K562 (cell line): ENCODE measurements around the gene C1QBP. TPM values are rescaled to one million over a fixed set of nuclear protein-coding genes. Genes with fewer than 3 reads are reported as not detected.

Experiments
- ATF7 ChIP-seq: fragments of 450-650 bp; IDR thresholded peaks from 2 replicates; pipeline ENCODE4 v1.7.1; 2014; ENCODE audit warnings: mild to moderate bottlenecking, moderate library complexity
- BCL6 ChIP-seq: fragments of 250-450 bp; sonication (Bioruptor Pico); IDR thresholded peaks from 2 replicates; pipeline ENCODE4 v1.4.0; 2020
- CHD2 ChIP-seq: IDR thresholded peaks from 2 replicates; pipeline ENCODE4 v1.6.1; 2011; ENCODE audit warnings: low read depth, low read length
- CREB1 ChIP-seq, 2 experiments: sonication (generic) in 1 of 2; formaldehyde crosslinking in 1 of 2; IDR thresholded peaks; 2 replicates each; pipeline versions ENCODE4 v1.6.1 to v1.8.0; 2012 to 2022; ENCODE audit warnings: inconsistent platforms in 1 of 2, mild to moderate bottlenecking in 1 of 2, missing genetic modification reagents in 1 of 2, moderate library complexity in 1 of 2
- GTF2A2 ChIP-seq: IDR thresholded peaks from 2 replicates; pipeline ENCODE4 v1.6.1; 2016; ENCODE audit warnings: mild to moderate bottlenecking, missing genetic modification characterization, missing compliant biosample characterization
- GTF2E2 ChIP-seq: fragments of 200-800 bp; sonication (Bioruptor generic); IDR thresholded peaks from 2 replicates; pipeline ENCODE4 v1.6.1; 2016; ENCODE audit warnings: missing genetic modification characterization, missing compliant biosample characterization
- PRDM10 ChIP-seq: fragments of 450-650 bp; IDR thresholded peaks from 2 replicates; pipeline ENCODE4 v1.6.1; 2018; ENCODE audit not compliant: partially characterized antibody
- PRMT5 ChIP-seq: sonication (generic); formaldehyde crosslinking; IDR thresholded peaks from 2 replicates; pipeline ENCODE4 v1.5.0; 2020; ENCODE audit warnings: missing genetic modification reagents
- TRIM24 ChIP-seq, 2 experiments: fragments of 450-650 bp; IDR thresholded peaks; 2 replicates each; pipeline ENCODE4 v1.6.1; 2016
- VEZF1 ChIP-seq: fragments of 200-800 bp; sonication (Bioruptor generic); IDR thresholded peaks from 2 replicates; pipeline ENCODE4 v1.6.1; 2017; ENCODE audit warnings: missing genetic modification characterization, missing compliant biosample characterization
- WHSC1 ChIP-seq: IDR thresholded peaks from one replicate; pipeline ENCODE4 v1.6.1; 2012; ENCODE audit warnings: low read length, control low read depth, inconsistent platforms
- ZNF217 ChIP-seq: sonication (generic); formaldehyde crosslinking; IDR thresholded peaks from 2 replicates; pipeline ENCODE4 v1.8.0; 2022; ENCODE audit warnings: mild to moderate bottlenecking, missing genetic modification reagents
- ZNF586 ChIP-seq: fragments of 450-650 bp; formaldehyde crosslinking; conservative IDR thresholded peaks from 2 replicates; pipeline ENCODE4 v1.4.0; 2020; ENCODE audit warnings: mild to moderate bottlenecking, moderate library complexity
- polyA plus RNA-seq, 8 experiments: library from polyadenylated mRNA; depleted of rRNA in 4 of 8; stranded (reverse) in 5 of 8; unstranded in 3 of 8; fragments of >200 nt; fragmentation: Nextera tagmentation in 2 of 8; fragmentation: Illumina TruSeq in 1 of 8; extraction: Ambion mirVana in 2 of 8; extraction: Trizol in 1 of 8; gene quantifications; 2 replicates each; pipeline versions ENCODE4 v1.2.1 to v1.2.3, GENCODE V29; 2011 to 2014; ENCODE audit warnings: inconsistent platforms in 1 of 8, missing spikeins in 1 of 8
- total RNA-seq, 7 experiments: library from RNA; depleted of rRNA in 6 of 7; stranded (reverse); fragments of >200 nt in 6 of 7; fragmentation: Illumina TruSeq in 2 of 7; extraction: Trizol in 2 of 7; gene quantifications; 2 replicates each; pipeline versions ENCODE4 v1.2.1 to v1.2.3, GENCODE V29; 2011 to 2021; ENCODE audit warnings: low replicate concordance in 1 of 7
- TF ChIP-seq, protein P1 (sequence below), 2 experiments: fragments of 450-650 bp; IDR thresholded peaks; 2 replicates each; pipeline ENCODE4 v1.6.1; 2016; ENCODE audit warnings: mild to moderate bottlenecking in 2 of 2, borderline replicate concordance in 1 of 2, low read depth in 1 of 2, moderate library complexity in 1 of 2

C1QBP gene
- total and polyA plus RNA-seq, 9 of the 15 experiments (the other 6 are each of a cell fraction or from before 2014, with no cell fraction given) = 90.7 to 665 (median 414) TPM

DNA sequence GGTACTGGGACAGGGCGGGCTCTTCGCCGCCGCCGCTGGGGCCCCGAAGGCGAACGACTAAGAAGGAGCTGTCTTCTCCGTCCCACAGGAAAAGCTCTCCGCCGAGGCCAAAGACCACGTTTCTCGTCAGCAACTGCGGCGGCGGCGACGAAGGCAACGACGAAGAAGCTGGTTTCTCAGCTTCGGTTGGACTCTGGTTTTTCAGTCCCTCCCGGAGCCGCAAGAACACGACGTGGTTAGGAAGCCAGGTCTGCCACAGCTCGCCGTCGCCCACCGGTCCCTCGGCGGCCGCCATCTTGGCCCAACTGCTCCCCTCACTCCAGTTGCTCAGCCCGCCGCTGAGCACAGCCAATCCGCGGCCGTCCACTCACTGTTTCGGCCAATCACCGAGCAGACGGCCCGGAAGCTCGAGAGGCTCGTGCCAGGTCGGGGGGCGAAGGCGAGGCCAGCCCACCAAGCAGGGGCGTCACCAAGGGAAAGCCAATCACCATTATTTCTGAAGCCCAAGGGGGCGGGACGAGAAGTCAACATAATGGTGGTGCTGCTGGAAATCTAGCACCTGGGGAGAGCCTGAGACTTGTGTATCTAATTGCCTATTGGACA, 19.5 kb downstream of the C1QBP start, which contains the start of gene NUP88 (continued):
- TF ChIP-seq, protein P1, sequence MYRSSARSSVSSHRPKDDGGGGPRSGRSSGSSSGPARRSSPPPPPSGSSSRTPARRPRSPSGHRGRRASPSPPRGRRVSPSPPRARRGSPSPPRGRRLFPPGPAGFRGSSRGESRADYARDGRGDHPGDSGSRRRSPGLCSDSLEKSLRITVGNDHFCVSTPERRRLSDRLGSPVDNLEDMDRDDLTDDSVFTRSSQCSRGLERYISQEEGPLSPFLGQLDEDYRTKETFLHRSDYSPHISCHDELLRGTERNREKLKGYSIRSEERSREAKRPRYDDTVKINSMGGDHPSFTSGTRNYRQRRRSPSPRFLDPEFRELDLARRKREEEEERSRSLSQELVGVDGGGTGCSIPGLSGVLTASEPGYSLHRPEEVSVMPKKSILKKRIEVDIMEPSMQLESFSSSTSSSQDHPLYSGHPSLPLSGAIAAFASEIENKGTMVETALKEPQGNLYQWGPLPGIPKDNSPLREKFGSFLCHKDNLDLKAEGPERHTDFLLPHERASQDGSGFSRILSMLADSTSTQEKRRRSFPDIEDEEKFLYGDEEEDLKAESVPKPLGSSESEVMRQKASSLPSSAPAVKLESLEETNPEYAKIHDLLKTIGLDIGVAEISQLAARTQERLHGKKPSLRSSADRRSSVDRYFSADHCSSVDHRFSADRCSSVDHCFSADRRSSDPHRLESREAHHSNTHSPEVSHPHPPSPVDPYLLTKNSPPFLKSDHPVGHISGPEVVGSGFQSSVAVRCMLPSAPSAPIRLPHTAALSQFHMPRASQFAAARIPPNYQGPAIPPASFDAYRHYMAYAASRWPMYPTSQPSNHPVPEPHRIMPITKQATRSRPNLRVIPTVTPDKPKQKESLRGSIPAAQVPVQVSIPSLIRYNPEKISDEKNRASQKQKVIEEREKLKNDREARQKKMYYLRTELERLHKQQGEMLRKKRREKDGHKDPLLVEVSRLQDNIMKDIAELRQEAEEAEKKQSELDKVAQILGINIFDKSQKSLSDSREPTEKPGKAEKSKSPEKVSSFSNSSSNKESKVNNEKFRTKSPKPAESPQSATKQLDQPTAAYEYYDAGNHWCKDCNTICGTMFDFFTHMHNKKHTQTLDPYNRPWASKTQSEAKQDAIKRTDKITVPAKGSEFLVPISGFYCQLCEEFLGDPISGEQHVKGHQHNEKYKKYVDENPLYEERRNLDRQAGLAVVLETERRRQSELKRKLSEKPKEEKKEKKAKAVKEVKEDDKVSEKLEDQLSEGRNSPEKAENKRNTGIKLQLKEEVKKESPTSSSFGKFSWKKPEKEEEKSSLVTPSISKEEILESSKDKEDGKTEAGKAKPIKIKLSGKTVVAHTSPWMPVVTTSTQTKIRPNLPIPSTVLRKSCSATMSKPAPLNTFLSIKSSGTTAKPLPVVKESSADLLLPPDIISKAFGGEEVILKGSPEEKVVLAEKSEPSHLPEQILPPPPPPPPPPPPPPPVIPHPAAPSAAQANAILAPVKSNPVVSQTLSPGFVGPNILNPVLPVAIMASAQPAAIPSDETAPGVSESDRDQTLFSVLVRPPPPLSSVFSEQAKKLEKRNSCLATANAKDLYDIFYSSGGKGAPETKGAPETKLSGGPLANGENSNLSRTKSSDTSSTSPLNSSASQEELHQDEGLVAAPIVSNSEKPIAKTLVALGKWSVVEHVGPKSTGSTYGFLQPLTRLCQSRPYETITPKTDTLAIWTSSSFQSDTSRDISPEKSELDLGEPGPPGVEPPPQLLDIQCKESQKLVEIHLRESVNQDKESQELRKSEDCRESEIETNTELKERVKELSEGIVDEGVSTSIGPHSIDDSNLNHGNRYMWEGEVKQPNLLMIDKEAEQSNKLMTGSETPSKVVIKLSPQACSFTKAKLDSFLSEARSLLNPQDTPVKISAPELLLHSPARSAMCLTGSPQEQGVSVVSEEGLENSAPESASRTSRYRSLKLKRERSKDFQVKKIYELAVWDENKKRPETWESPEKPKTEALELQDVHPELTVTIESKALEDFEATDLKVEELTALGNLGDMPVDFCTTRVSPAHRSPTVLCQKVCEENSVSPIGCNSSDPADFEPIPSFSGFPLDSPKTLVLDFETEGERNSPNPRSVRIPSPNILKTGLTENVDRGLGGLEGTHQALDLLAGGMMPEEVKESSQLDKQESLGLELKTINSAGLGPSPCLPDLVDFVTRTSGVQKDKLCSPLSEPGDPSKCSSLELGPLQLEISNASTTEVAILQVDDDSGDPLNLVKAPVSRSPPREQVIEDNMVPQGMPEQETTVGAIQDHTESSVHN (IDR thresholded peaks at IDR 0.05; ENCODE audit: borderline replicate concordance in 1 of 2, low read depth in 1 of 2) = no peak
- TF ChIP-seq ZNF217 (CRISPR knock-in tag) (no peak), GTF2A2 (tag) (no peak), ATF7 (peak; percentile 57; the same call in 1 of the 2 replicates), PRMT5 (CRISPR knock-in tag) (no peak), WHSC1 (no peak), VEZF1 (CRISPR knock-in tag) (0 out of 2 replicates have a peak, but pooled peaks have one; percentile 21), GTF2E2 (tag) (no peak), BCL6 (CRISPR knock-in tag) (no peak), PRDM10 (peak; percentile 84), ZNF586 (CRISPR knock-in tag) (no peak), CHD2 (no peak), TRIM24 (IDR thresholded peaks at IDR 0.05) (0 out of 4 replicates have a peak, but pooled peaks of 1 of the 2 experiments have one; percentile 24), CREB1 (IDR thresholded peaks at IDR 0.05) (peak; percentile 13; the same call in 1 of the 2 replicates), CREB1 (CRISPR knock-in tag; IDR thresholded peaks at IDR 0.05) (no peak)
